K562 (cell line): ENCODE measurements around the gene FCSK. TPM values are rescaled to one million over a fixed set of nuclear protein-coding genes. Genes with fewer than 3 reads are reported as not detected.

Source experiments
- ARNT ChIP-seq, 2 experiments: fragments of 450-650 bp; IDR thresholded peaks; 2 replicates each; pipeline ENCODE4 v1.6.1; 2016; ENCODE audit warnings: mild to moderate bottlenecking in 1 of 2
- BCOR ChIP-seq: fragments of 450-650 bp; IDR thresholded peaks from 2 replicates; pipeline ENCODE4 v1.6.1; 2016
- CXXC5 ChIP-seq: fragments of 250-450 bp; sonication (Bioruptor Pico); IDR thresholded peaks from 2 replicates; pipeline ENCODE4 v1.8.0; 2022; ENCODE audit warnings: inconsistent platforms, mild to moderate bottlenecking, moderate library complexity
- PML ChIP-seq: IDR thresholded peaks from 2 replicates; pipeline ENCODE4 v1.6.1; 2012; ENCODE audit warnings: low read length, inconsistent platforms
- POLR2AphosphoS2 ChIP-seq: IDR thresholded peaks from 2 replicates; pipeline ENCODE4 v1.6.1; 2012; ENCODE audit warnings: low read length, improper control_type of control experiment
- RBM14 ChIP-seq: fragments of 200-400 bp; formaldehyde crosslinking; IDR thresholded peaks from 2 replicates; pipeline ENCODE4 v1.6.1; 2018; ENCODE audit warnings: low read depth, mild to moderate bottlenecking, low read length, moderate library complexity, borderline replicate concordance; ENCODE audit not compliant: insufficient read depth
- SMAD3 ChIP-seq: fragments of 450-650 bp; formaldehyde crosslinking; conservative IDR thresholded peaks from 2 replicates; pipeline ENCODE4 v1.4.0; 2020; ENCODE audit warnings: mild to moderate bottlenecking
- SUPT5H ChIP-seq: fragments of 450-650 bp; IDR thresholded peaks from 2 replicates; pipeline ENCODE4 v1.6.1; 2016
- TAF1 ChIP-seq: IDR thresholded peaks from 2 replicates; pipeline ENCODE4 v1.6.1; 2011; ENCODE audit warnings: mild to moderate bottlenecking, low read length, moderate library complexity; ENCODE audit not compliant: insufficient read depth, control insufficient read depth, severe bottlenecking; ENCODE audit errors: extremely low read depth
- TCF7L2 ChIP-seq: fragments of 150-350 bp; IDR thresholded peaks from 2 replicates; pipeline ENCODE4 v1.6.1; 2016; ENCODE audit warnings: low read depth, mild to moderate bottlenecking, low read length, moderate library complexity
- YY1 ChIP-seq, 3 experiments: IDR thresholded peaks; 2 replicates each; pipeline ENCODE4 v1.6.1; 2011; ENCODE audit warnings: low read length in 2 of 3, mild to moderate bottlenecking in 2 of 3, moderate library complexity in 2 of 3, borderline replicate concordance in 1 of 3, control low read depth in 1 of 3, low read depth in 1 of 3; ENCODE audit not compliant: insufficient read depth in 3 of 3, insufficient replicate concordance in 2 of 3, control insufficient read depth in 1 of 3, insufficient read length in 1 of 3; ENCODE audit errors: extremely low read depth in 1 of 3
- ZFX ChIP-seq: sonication (generic); formaldehyde crosslinking; IDR thresholded peaks from 2 replicates; pipeline ENCODE4 v1.8.0; 2022; ENCODE audit warnings: mild to moderate bottlenecking, missing genetic modification reagents, moderate library complexity
- ZNF143 ChIP-seq: sonication (generic); formaldehyde crosslinking; IDR thresholded peaks from 2 replicates; pipeline ENCODE4 v1.9.0; 2022; ENCODE audit warnings: mild to moderate bottlenecking, missing genetic modification reagents
- ZNF280A ChIP-seq: fragments of 450-650 bp; IDR thresholded peaks from 2 replicates; pipeline ENCODE4 v1.6.1; 2018; ENCODE audit warnings: mild to moderate bottlenecking, low read depth; ENCODE audit not compliant: partially characterized antibody
- polyA plus RNA-seq, 8 experiments: library from polyadenylated mRNA; depleted of rRNA in 4 of 8; stranded (reverse) in 5 of 8; unstranded in 3 of 8; fragments of >200 nt; fragmentation: Nextera tagmentation in 2 of 8; fragmentation: Illumina TruSeq in 1 of 8; extraction: Ambion mirVana in 2 of 8; extraction: Trizol in 1 of 8; gene quantifications; 2 replicates each; pipeline versions ENCODE4 v1.2.1 to v1.2.3, GENCODE V29; 2011 to 2014; ENCODE audit warnings: inconsistent platforms in 1 of 8, missing spikeins in 1 of 8
- total RNA-seq, 7 experiments: library from RNA; depleted of rRNA in 6 of 7; stranded (reverse); fragments of >200 nt in 6 of 7; fragmentation: Illumina TruSeq in 2 of 7; extraction: Trizol in 2 of 7; gene quantifications; 2 replicates each; pipeline versions ENCODE4 v1.2.1 to v1.2.3, GENCODE V29; 2011 to 2021; ENCODE audit warnings: low replicate concordance in 1 of 7
- TF ChIP-seq, protein P1 (sequence below): sonication (generic); formaldehyde crosslinking; IDR thresholded peaks from 2 replicates; pipeline ENCODE4 v1.8.1; 2023; ENCODE audit warnings: missing genetic modification reagents, mild to moderate bottlenecking, borderline replicate concordance
- TF ChIP-seq, protein P2 (sequence below): fragments of 200-800 bp; sonication (Bioruptor generic); IDR thresholded peaks from 2 replicates; pipeline ENCODE4 v1.6.1; 2017; ENCODE audit warnings: missing genetic modification characterization, missing compliant biosample characterization

Gene FCSK
- total and polyA plus RNA-seq, 9 of the 15 experiments (the other 6 are each of a cell fraction or from before 2014, with no cell fraction given): 0.92 to 18.6 (median 8.3) TPM

DNA sequence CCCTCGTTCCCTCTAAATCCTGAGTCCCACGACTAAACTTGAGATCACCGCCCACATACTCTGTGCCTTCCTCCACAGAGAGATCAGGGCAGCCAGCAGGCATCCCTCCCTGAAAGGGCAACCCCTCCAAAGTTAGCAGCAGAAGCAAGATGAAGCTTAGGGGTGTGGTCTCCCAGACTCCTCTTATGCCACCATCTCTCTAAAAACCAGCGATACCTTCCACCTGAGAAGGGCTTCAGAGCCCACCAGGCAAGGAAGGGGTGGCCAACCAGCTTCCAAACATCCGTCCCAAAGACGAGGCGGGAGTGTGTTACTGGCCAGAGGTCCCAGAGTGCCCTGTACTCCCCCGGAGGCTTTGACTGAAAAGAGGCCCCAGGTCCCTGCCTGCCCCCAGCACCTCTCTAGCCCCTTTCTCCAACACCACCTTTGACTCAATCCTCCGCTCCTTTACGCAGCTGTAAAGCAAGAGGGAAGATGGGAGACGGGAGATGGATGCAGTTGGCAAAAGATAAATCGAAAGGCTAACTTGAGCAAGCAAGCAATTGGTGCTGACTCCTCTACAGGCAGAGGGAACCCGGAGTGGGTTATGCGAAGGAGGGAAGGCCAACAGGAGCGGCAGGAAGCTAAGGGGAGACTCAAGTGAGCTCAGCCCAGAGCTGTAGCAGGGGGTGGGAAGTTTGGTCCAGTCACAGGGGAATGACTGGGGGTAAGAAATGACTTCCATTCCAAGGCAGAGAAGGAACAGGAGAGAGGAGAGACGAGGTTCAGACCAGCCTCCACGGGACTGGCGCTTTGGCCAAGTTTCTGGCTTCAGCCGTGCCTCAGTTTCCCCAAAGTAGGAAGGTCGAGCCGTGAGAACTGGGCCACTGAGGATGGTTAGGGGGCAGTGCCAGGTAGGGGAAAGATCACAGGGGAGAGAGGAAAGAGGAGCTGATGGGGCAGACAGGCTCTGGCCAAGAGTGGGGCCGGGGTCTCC lies 16.5 kb upstream of the FCSK start (continued):
- TF ChIP-seq, protein P1, sequence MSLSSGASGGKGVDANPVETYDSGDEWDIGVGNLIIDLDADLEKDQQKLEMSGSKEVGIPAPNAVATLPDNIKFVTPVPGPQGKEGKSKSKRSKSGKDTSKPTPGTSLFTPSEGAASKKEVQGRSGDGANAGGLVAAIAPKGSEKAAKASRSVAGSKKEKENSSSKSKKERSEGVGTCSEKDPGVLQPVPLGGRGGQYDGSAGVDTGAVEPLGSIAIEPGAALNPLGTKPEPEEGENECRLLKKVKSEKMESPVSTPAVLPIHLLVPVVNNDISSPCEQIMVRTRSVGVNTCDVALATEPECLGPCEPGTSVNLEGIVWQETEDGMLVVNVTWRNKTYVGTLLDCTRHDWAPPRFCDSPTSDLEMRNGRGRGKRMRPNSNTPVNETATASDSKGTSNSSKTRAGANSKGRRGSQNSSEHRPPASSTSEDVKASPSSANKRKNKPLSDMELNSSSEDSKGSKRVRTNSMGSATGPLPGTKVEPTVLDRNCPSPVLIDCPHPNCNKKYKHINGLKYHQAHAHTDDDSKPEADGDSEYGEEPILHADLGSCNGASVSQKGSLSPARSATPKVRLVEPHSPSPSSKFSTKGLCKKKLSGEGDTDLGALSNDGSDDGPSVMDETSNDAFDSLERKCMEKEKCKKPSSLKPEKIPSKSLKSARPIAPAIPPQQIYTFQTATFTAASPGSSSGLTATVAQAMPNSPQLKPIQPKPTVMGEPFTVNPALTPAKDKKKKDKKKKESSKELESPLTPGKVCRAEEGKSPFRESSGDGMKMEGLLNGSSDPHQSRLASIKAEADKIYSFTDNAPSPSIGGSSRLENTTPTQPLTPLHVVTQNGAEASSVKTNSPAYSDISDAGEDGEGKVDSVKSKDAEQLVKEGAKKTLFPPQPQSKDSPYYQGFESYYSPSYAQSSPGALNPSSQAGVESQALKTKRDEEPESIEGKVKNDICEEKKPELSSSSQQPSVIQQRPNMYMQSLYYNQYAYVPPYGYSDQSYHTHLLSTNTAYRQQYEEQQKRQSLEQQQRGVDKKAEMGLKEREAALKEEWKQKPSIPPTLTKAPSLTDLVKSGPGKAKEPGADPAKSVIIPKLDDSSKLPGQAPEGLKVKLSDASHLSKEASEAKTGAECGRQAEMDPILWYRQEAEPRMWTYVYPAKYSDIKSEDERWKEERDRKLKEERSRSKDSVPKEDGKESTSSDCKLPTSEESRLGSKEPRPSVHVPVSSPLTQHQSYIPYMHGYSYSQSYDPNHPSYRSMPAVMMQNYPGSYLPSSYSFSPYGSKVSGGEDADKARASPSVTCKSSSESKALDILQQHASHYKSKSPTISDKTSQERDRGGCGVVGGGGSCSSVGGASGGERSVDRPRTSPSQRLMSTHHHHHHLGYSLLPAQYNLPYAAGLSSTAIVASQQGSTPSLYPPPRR (CRISPR knock-in tag): no peak
- TF ChIP-seq RBM14 (no peak), PML (0 out of 2 replicates have a peak, but pooled peaks have one; percentile 14), ZNF143 (CRISPR knock-in tag) (0 out of 2 replicates have a peak, but pooled peaks have one; percentile 39), ZFX (CRISPR knock-in tag) (peak; percentile 29), SMAD3 (CRISPR knock-in tag) (no peak), ARNT (IDR thresholded peaks at IDR 0.05) (no peak), BCOR (peak; percentile 97), YY1 (IDR thresholded peaks at IDR 0.05; ENCODE audit: borderline replicate concordance in 1 of 3, control insufficient read depth in 1 of 3, extremely low read depth in 1 of 3, insufficient read depth in 3 of 3, insufficient read length in 1 of 3, insufficient replicate concordance in 2 of 3, low read depth in 1 of 3, low read length in 2 of 3) (no peak), SUPT5H (0 out of 2 replicates have a peak, but pooled peaks have one; percentile 15), ZNF280A (no peak), CXXC5 (no peak), POLR2AphosphoS2 (no peak), TAF1 (peak; percentile 19), TCF7L2 (no peak)
- TF ChIP-seq, protein P2, sequence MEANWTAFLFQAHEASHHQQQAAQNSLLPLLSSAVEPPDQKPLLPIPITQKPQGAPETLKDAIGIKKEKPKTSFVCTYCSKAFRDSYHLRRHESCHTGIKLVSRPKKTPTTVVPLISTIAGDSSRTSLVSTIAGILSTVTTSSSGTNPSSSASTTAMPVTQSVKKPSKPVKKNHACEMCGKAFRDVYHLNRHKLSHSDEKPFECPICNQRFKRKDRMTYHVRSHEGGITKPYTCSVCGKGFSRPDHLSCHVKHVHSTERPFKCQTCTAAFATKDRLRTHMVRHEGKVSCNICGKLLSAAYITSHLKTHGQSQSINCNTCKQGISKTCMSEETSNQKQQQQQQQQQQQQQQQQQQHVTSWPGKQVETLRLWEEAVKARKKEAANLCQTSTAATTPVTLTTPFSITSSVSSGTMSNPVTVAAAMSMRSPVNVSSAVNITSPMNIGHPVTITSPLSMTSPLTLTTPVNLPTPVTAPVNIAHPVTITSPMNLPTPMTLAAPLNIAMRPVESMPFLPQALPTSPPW (CRISPR knock-in tag): peak; percentile 56; the same call in 1 of the 2 replicates
